ENCODE measurements around the gene RCBTB2. TPM values are rescaled to one million over a fixed set of nuclear protein-coding genes. Genes with fewer than 3 reads are reported as not detected.

The RCBTB2 gene
- total RNA-seq, 8 experiments from 2014 or later, result 7.6 to 22.9 (median 9.4) TPM

DNA sequence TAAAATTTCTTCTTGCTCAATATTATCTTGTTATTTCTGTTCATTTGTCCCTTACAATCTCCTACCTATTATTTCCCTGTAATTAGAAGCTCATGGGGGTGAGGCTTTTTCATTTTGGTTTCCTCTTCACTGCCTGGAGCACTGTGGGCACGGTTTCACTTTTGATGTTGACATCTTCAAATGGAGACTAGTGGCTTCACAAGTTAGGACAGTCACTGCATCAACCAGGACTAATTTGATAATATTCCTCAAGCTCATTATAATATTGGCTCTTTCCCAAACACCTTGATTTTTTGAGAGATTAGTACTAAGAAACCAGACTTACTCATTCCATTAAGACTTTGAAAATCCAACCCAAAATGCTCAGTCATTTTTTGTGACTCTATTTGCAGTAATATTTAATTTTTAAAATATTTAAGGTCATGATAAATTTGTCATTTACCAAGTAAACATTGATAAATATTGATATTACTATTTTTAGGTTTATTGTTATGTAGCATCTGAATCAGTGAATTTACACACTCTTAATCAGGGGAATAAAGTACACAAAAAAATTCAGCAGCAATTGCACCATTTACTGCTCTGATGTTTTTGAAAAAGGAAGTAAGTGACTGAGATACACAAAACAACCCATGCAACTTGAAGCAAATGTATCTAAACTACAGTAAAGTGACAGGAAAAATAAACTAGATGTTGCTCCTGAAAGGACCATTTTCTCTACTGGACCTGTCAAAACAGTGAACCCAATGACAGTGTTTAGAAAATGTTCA, 28.8 kb upstream of the RCBTB2 start:
- WGBS, 10 experiments, result 29 to 100% (median 82%) methylated on average over 1 of the region's 1 CpG; no CpG with 5 or more reads in 2 of the 10 experiments
- no peak overlapping the region for H3K27ac ChIP-seq
- no peak overlapping the region for H3K4me3 ChIP-seq
- no peak for ATAC-seq (replicated peaks in 6 of 8)
- in situ Hi-C loops (cut with MboI; ENCODE audit: low pct_unique_long_range_greater_than_20kb in 2 of 9, low sequenced_read_pairs in 9 of 9, unreplicated experiment in 9 of 9), result loop anchor here in 2 of 9 experiments (25.0 kb wide), 2 partner anchors 149 to 424 kb away; partner anchors contain the start of gene LPAR6 (in 1 of the 2)
- H3K4me1 ChIP-seq (replicated peaks in 1 of 2), result no peaks in the 10 kb centered on the region

- Histone ChIP-seq H3K27ac (no peak overlapping the region), H3K4me3 (no peak overlapping the region), H3K4me1 (replicated peaks in 1 of 2) (no peaks in the 10 kb centered on the region)
- WGBS, 10 experiments, result 37 to 100% (median 87%) methylated on average over 1 to 9 of the region's 9 CpGs
- in situ Hi-C loops (cut with MboI; ENCODE audit: low pct_unique_long_range_greater_than_20kb in 2 of 9, low sequenced_read_pairs in 9 of 9, unreplicated experiment in 9 of 9), result loop anchor here in 2 of 9 experiments (25.0 kb wide), 2 partner anchors 148 to 423 kb away; partner anchors contain the start of gene LPAR6 (in 1 of the 2)
- no peak for ATAC-seq (replicated peaks in 6 of 8)
Measured at GRCh38 chr13:48560657-48561337, 27.9 kb upstream of the RCBTB2 start.

GRCh38 chr13:48559638-48560320, 26.9 kb upstream of the RCBTB2 start:
- WGBS, 10 experiments, result 46 to 98% (median 95%) methylated on average over 4 to 5 of the region's 5 CpGs; no CpG with 5 or more reads in 1 of the 10 experiments
- no peak for ATAC-seq (replicated peaks in 6 of 8)
- H3K4me1 ChIP-seq (replicated peaks in 1 of 2), result no peaks in the 10 kb centered on the region
- in situ Hi-C loops (cut with MboI; ENCODE audit: low pct_unique_long_range_greater_than_20kb in 2 of 9, low sequenced_read_pairs in 9 of 9, unreplicated experiment in 9 of 9), result loop anchor here in 2 of 9 experiments (25.0 kb wide), 2 partner anchors 147 to 422 kb away; partner anchors contain the start of gene LPAR6 (in 1 of the 2)
- no peak overlapping the region for H3K4me3 ChIP-seq
- no peak overlapping the region for H3K27ac ChIP-seq

GRCh38 chr13:48556817-48557216, 23.9 kb upstream of the RCBTB2 start:
- ATAC-seq (replicated peaks in 6 of 8), result no peak
- no peak overlapping the region for H3K4me3 ChIP-seq
- no peaks in the 10 kb centered on the region for H3K4me1 ChIP-seq (replicated peaks in 1 of 2)
- in situ Hi-C loops (cut with MboI; ENCODE audit: low pct_unique_long_range_greater_than_20kb in 2 of 9, low sequenced_read_pairs in 9 of 9, unreplicated experiment in 9 of 9), result loop anchor here in 2 of 9 experiments (25.0 kb wide), 2 partner anchors 145 to 420 kb away; partner anchors contain the start of gene LPAR6 (in 1 of the 2)
- 35 to 92% (median 66%) methylated on average over 1 to 2 of the region's 2 CpGs for WGBS, 10 experiments
- no peak overlapping the region for H3K27ac ChIP-seq

DNA sequence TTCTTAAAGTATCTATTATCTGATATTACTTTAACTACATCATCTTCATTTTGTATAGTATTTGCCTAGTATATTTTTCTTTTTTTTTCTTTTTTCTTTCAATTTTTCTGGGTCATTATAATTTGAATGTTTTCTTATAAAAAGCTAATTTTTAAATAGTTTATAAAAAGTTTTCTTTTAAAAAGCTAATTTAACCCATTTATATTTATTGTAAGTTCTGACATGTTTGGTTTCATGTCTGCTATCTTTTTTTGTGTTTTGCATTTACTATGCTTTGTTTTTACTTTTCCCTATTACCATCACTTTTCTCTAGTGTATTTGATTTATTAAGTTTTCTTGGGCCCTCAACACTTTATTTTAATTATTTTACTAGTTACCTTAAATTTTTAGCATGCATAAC, 22.6 kb upstream of the RCBTB2 start:
- no peak for ATAC-seq (replicated peaks in 6 of 8)

GRCh38 chr13:48551329-48551728, 18.4 kb upstream of the RCBTB2 start:
- no peak overlapping the region for H3K27ac ChIP-seq
- in situ Hi-C loops (cut with MboI; ENCODE audit: low pct_unique_long_range_greater_than_20kb in 2 of 9, low sequenced_read_pairs in 9 of 9, unreplicated experiment in 9 of 9), result loop anchor here in 2 of 9 experiments (25.0 kb wide), 2 partner anchors 139 to 414 kb away; partner anchors contain the start of gene LPAR6 (in 1 of the 2)
- ATAC-seq (replicated peaks in 6 of 8), result no peak
- no peak overlapping the region for H3K4me3 ChIP-seq
- no peaks in the 10 kb centered on the region for H3K4me1 ChIP-seq (replicated peaks in 1 of 2)
- 85 to 88% methylated on average over 1 of the region's 1 CpG; no CpG with 5 or more reads in 8 of the 10 experiments for WGBS, 10 experiments

More for the DNA sequence above, 22.6 kb upstream of the RCBTB2 start:
- in situ Hi-C loops (cut with MboI; ENCODE audit: low pct_unique_long_range_greater_than_20kb in 2 of 9, low sequenced_read_pairs in 9 of 9, unreplicated experiment in 9 of 9), result loop anchor here in 2 of 9 experiments (25.0 kb wide), 2 partner anchors 143 to 418 kb away; partner anchors contain the start of gene LPAR6 (in 1 of the 2)
- Histone ChIP-seq H3K4me3 (no peak overlapping the region), H3K27ac (no peak overlapping the region), H3K4me1 (replicated peaks in 1 of 2) (no peaks in the 10 kb centered on the region)

GRCh38 chr13:48549658-48550057, 16.8 kb upstream of the RCBTB2 start:
- ATAC-seq (replicated peaks in 6 of 8), result no peak
- WGBS, 10 experiments, result 89 to 100% (median 100%) methylated on average over 1 of the region's 1 CpG; no CpG with 5 or more reads in 2 of the 10 experiments
- H3K4me3 ChIP-seq, result no peak overlapping the region
- no peaks in the 10 kb centered on the region for H3K4me1 ChIP-seq (replicated peaks in 1 of 2)
- no peak overlapping the region for H3K27ac ChIP-seq
- in situ Hi-C loops (cut with MboI; ENCODE audit: low pct_unique_long_range_greater_than_20kb in 2 of 9, low sequenced_read_pairs in 9 of 9, unreplicated experiment in 9 of 9), result loop anchor here in 2 of 9 experiments (25.0 kb wide), 2 partner anchors 137 to 412 kb away; partner anchors contain the start of gene LPAR6 (in 1 of the 2)

GRCh38 chr13:48547663-48548092, 14.8 kb upstream of the RCBTB2 start:
- ATAC-seq (replicated peaks in 6 of 8), result no peak
- H3K4me1 ChIP-seq (replicated peaks in 1 of 2), result peaks cover 5% of the 10 kb centered on the region in 2 donors
- in situ Hi-C loops (cut with MboI; ENCODE audit: low pct_unique_long_range_greater_than_20kb in 2 of 9, low sequenced_read_pairs in 9 of 9, unreplicated experiment in 9 of 9), result no loop called here
- no peak overlapping the region for H3K4me3 ChIP-seq
- 44 to 100% (median 89%) methylated on average over 1 to 3 of the region's 4 CpGs; no CpG with 5 or more reads in 1 of the 10 experiments for WGBS, 10 experiments
- no peak overlapping the region for H3K27ac ChIP-seq

GRCh38 chr13:48545608-48546007, 12.7 kb upstream of the RCBTB2 start:
- Histone ChIP-seq H3K27ac (no peak overlapping the region), H3K4me3 (no peak overlapping the region), H3K4me1 (replicated peaks in 1 of 2) (peaks cover 14 to 15% of the 10 kb centered on the region in 2 donors)
- no peak for ATAC-seq (replicated peaks in 6 of 8)
- in situ Hi-C loops (cut with MboI; ENCODE audit: low pct_unique_long_range_greater_than_20kb in 2 of 9, low sequenced_read_pairs in 9 of 9, unreplicated experiment in 9 of 9), result no loop called here
- WGBS, 10 experiments, result 80 to 100% (median 93%) methylated on average over 1 to 3 of the region's 3 CpGs; no CpG with 5 or more reads in 2 of the 10 experiments

- in situ Hi-C loops (cut with MboI; ENCODE audit: low pct_unique_long_range_greater_than_20kb in 2 of 9, low sequenced_read_pairs in 9 of 9, unreplicated experiment in 9 of 9), result no loop called here
- peak; percentile 52 to 98 (median 96) for ATAC-seq (replicated peaks in 6 of 8)
- Histone ChIP-seq H3K27ac (peak overlapping the region in 1 of 2 donors; percentile 37), H3K4me3 (no peak overlapping the region), H3K4me1 (replicated peaks in 1 of 2) (peaks cover 14 to 15% of the 10 kb centered on the region in 2 donors)
- whole genome bisulfite sequencing, 10 experiments, result 0 to 20% (median 9%) methylated on average over 1 to 7 of the region's 11 CpGs; no CpG with 5 or more reads in 2 of the 10 experiments
Measured at GRCh38 chr13:48542581-48543341, 9.9 kb upstream of the RCBTB2 start.

DNA sequence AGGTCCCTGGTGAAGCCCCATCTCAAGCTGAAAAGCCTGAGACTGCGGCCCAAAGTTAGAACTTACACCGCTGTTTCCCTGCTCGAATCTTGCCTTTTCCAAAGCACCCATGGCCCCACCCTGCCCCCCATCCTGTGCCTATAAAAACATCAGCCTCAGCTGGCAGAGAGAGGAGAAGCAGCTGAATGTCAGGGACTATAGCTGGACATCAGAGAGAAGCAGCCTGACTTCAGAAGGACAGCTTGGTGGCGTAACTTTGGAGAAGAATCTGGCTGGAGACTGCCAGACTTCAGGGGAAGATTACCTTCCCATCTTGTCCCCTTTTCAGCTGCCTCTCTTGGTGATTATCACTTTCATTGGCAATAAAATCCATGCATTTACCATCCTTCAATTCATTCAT, 9.3 kb upstream of the RCBTB2 start:
- 60 to 100% (median 94%) methylated on average over 1 to 4 of the region's 4 CpGs for WGBS, 10 experiments
- peaks cover 14 to 15% of the 10 kb centered on the region in 2 donors for H3K4me1 ChIP-seq (replicated peaks in 1 of 2)
- no peak overlapping the region for H3K4me3 ChIP-seq
- in situ Hi-C loops (cut with MboI; ENCODE audit: low pct_unique_long_range_greater_than_20kb in 2 of 9, low sequenced_read_pairs in 9 of 9, unreplicated experiment in 9 of 9), result no loop called here
- H3K27ac ChIP-seq, result peak overlapping the region in 1 of 2 donors; percentile 15
- ATAC-seq (replicated peaks in 6 of 8), result no peak

DNA sequence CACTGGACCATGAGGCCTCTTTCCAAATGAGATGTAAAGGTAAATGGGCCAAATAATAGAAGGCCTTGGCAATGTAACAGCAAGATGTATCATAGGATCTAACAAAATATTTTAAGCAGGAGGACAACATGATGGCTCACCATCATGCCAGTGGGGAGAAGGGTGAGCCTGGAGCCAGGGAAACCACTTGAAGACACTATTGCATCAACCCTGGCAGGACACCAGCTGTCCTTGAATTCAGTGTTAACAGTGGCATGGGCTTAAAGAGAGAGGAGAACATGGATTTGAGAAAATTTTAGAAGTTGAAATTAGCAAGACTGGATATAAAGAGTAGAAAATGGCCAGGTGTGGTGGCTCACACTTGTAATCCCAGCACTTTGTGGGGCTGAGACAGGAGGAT, 6.7 kb upstream of the RCBTB2 start:
- H3K4me1 ChIP-seq (replicated peaks in 1 of 2), result peaks cover 14 to 15% of the 10 kb centered on the region in 2 donors
- ATAC-seq (replicated peaks in 6 of 8), result no peak
- H3K27ac ChIP-seq, result no peak overlapping the region
- H3K4me3 ChIP-seq, result no peak overlapping the region
- in situ Hi-C loops (cut with MboI; ENCODE audit: low pct_unique_long_range_greater_than_20kb in 2 of 9, low sequenced_read_pairs in 9 of 9, unreplicated experiment in 9 of 9), result no loop called here

Data from motor neuron (in vitro differentiated cells).